Stimulated activated CD4-positive, alpha-beta T cell treated with anti-CD3 and anti-CD28 coated beads, Interleukin-1b, Interleukin-23, amount 100 ng/mL, for 48 hours (primary cell): Measurements from ENCODE around the gene PTCD2.

Source experiments
- DNase-seq: peaks from one replicate; pipeline ENCODE4 v3.0.0-alpha.2; 2020

Gene PTCD2, protein sequence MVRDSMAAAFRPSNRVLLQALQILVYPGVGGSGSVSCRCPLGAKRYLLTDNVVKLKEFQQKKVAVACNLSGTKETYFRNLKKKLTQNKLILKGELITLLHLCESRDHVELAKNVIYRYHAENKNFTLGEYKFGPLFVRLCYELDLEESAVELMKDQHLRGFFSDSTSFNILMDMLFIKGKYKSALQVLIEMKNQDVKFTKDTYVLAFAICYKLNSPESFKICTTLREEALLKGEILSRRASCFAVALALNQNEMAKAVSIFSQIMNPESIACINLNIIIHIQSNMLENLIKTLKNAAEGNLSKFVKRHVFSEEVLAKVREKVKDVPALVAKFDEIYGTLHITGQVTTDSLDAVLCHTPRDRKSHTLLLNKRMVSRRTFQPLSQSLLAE

DNA sequence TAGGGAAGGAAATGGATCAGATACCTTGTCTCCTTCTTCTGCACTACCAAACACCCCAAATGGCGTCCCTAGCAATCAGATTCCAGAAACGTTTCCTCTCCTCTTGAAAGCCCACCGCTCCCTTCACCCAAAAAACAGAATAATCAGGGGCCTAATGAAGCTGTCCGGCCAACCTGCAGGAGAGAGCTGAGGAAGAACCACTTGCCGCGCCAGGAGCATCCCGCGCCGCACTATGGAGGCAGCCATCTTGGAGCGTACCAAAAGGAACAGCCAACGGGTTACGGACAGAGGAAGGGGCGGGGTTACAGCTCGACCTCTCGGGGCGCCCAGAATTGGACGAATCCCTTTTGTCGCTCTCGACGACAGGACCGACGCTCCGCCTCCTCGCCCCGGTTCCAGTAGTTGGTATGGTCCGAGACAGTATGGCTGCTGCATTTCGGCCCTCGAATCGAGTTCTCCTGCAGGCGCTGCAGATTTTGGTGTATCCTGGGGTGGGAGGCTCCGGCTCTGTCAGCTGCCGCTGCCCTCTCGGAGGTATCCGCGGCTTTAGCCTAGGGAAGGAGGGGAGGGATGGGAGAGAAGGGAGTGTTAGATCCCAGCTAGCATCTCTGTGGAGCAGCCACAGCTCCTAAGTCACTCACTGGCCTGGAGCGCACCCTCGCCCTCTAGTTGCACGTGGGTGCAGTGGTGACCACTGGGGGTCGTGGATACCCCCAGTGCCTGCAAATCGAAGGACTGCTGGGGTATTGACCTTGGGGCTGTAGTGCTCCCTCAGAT lies at the start of gene PTCD2, which contains the start of gene MRPS27:
Gene PTCD2 (plus strand): TSS at position 398 of the 777 bp plus-strand sequence. CDS start 10 bp downstream, at position 408.
Gene MRPS27 (minus strand): TSS at position 265 of the 777 bp plus-strand sequence. CDS start 19 bp downstream, at position 246.
- DNase-seq, result peak; percentile 96

DNA sequence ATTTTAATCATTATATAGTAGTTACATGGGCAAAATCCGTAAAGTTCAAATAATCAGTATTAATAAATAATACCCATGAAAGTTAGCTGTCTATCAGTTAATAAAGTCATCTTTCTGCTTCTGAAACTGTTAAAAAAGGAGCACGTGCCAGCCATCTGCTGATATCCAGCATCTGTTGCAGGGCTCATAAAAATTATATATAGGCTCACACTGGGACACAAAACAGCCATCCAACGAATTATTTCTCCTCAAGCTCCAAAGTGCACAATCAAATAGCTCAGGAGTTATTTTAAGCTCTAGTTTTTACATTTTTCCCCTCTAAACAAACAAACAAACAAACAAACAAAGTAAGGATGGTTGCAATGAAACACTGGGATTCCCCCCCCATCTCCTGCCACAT lies 48.5 kb upstream of the PTCD2 start:
- no peak for DNase-seq

GRCh38 chr5:72272398-72272797 lies 47.8 kb upstream of the PTCD2 start:
- no peak for DNase-seq

GRCh38 chr5:72273547-72273946 lies 46.6 kb upstream of the PTCD2 start:
- no peak for DNase-seq

DNA sequence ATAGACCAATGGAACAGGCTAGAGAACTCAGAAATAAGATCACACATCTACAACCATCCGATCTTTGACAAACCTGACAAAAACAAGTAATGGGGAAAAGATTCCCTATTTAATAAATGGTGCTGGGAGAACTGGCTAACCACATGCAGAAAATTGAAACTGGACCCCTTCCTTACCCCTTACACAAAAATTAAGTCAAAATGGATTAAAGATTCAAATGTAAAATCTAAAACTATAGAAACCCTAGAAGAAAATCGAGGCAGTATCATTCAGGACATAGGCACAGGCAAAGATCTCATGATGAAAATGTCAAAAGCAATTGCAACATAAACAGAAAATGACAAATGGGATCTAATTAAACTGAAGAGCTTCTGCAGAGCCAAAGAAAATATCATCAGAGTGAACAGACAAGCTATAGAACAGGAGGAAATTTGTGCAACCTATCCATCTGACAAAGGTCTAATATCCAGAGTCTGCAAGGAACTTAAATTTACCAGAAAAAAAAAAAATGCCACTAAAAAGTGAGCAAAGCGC lies 43.9 kb upstream of the PTCD2 start:
- DNase-seq, result no peak

GRCh38 chr5:72280581-72281069 lies 39.5 kb upstream of the PTCD2 start:
- DNase-seq, result no peak

DNA sequence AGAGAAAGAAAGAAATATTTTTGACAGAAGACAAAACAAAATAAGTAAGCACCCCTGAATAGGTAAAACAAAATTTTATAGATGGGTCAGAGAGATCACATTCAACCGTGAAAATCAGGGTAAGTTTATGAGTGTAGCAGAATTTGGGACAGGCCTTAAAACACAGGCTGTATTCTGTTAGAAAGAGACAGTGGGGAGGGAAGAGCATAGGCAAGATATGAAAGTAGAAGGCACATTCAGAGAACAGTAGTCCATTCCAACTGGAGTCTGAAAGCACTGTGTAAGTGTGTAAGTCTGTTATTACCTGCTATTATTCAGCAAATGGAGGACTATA lies 38.8 kb upstream of the PTCD2 start:
- DNase-seq, result no peak

- no peak for DNase-seq
These were observed 38.2 kb upstream of the PTCD2 start for GRCh38 chr5:72281764-72282499.

- no peak for DNase-seq
These were observed 37.3 kb upstream of the PTCD2 start for GRCh38 chr5:72282878-72283277.

GRCh38 chr5:72283358-72283757 lies 36.8 kb upstream of the PTCD2 start:
- no peak for DNase-seq

- no peak for DNase-seq
These were observed 35.4 kb upstream of the PTCD2 start for GRCh38 chr5:72284559-72285423.

- no peak for DNase-seq
These were observed 34.8 kb upstream of the PTCD2 start for GRCh38 chr5:72285424-72285821.

GRCh38 chr5:72286798-72287197 lies 33.4 kb upstream of the PTCD2 start:
- no peak for DNase-seq

- no peak for DNase-seq
These were observed 31.2 kb upstream of the PTCD2 start for GRCh38 chr5:72288924-72289323.

- DNase-seq, result no peak
These were observed 29.6 kb upstream of the PTCD2 start for GRCh38 chr5:72290356-72291133.

- DNase-seq, result no peak
These were observed 28.6 kb upstream of the PTCD2 start for GRCh38 chr5:72291601-72292000.

DNA sequence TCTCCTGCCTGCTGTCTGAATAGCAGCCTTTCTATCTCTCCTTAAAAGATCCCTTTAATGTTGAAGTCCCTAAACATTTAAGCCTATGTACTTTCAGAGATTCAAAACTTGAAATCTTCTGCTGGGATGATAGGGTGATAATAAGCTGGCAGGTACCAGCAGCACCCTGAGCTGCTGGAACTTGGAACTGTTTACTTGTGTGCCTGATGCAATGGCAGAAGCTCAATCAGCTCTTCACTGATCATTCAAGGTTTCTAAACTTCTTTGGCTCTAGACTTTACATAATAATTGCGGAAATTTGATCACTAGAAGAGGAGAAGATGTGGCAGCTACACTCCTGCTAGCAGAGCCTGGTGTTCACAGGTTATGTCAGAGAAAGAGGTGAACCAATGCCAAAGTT lies 27.8 kb upstream of the PTCD2 start:
- DNase-seq, result no peak

GRCh38 chr5:72293495-72294055 lies 26.6 kb upstream of the PTCD2 start:
- no peak for DNase-seq

DNA sequence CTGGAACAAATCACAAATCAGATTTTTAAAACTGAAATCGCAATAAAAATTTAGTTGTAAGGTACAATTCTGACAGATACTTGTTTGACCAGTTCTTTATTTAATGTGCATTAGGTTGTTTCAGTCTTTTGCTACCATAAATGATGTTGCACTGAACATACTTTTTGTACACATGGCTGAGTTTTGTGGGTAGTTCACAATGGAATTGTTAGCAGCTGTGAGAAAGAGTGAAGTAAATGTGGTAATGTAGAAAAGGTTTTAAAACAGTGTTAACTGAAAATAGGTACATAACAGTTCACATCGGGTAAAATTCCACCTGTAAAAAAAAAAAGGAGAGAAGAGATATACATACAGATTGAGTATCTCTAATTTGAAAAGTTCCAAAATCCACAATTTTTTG lies 25.7 kb upstream of the PTCD2 start:
- no peak for DNase-seq

DNA sequence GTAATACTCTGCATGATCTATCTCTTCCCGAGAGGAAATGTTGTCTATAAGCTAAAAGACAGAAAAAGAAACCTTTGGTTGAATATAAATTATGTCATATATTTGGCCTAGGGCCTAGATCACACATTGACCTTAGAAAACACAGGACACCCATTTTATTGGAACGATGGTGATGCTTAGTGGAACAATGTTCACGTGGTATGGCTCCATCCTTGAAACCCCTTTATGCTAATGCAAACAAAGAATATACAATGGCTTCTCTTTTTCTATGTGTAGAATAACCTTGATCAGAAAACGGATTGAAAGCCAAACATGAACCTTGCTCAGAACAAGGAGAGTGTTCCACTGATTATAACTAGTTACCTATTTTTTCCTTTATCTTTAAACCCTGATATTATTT lies 24.6 kb upstream of the PTCD2 start:
- no peak for DNase-seq

GRCh38 chr5:72296256-72296655 lies 23.9 kb upstream of the PTCD2 start:
- DNase-seq, result no peak
